Measurements from ENCODE around the gene DLEC1.

DNA sequence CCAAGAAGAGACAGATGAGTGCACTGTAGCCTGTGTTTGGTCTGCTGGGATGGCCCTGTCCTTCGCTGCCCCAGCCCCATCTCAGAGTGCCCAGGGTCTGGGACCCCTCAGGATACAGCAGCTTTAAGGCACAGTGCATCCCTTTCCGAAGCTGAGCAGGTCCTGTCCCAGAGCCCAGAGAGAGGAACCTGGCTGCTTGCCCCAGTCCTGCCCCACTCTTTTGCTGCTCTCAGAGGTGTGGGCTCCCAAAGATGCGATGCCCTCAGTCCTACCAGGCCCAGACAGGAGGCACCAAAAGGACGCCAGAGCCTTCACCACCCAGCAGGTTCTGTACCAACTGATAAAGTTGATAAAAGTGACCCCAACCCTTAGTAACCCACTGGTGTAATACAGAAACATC lies 17.8 kb upstream of the DLEC1 start:
- TF ChIP-seq, protein P1, sequence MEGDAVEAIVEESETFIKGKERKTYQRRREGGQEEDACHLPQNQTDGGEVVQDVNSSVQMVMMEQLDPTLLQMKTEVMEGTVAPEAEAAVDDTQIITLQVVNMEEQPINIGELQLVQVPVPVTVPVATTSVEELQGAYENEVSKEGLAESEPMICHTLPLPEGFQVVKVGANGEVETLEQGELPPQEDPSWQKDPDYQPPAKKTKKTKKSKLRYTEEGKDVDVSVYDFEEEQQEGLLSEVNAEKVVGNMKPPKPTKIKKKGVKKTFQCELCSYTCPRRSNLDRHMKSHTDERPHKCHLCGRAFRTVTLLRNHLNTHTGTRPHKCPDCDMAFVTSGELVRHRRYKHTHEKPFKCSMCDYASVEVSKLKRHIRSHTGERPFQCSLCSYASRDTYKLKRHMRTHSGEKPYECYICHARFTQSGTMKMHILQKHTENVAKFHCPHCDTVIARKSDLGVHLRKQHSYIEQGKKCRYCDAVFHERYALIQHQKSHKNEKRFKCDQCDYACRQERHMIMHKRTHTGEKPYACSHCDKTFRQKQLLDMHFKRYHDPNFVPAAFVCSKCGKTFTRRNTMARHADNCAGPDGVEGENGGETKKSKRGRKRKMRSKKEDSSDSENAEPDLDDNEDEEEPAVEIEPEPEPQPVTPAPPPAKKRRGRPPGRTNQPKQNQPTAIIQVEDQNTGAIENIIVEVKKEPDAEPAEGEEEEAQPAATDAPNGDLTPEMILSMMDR (IDR thresholded peaks at IDR 0.05), result no peak
- TF ChIP-seq POLR2A (IDR thresholded peaks at IDR 0.05), result no peak
